ENCODE measurements around the gene ZNF682. TPM values are rescaled to one million over a fixed set of nuclear protein-coding genes. Genes with fewer than 3 reads are reported as not detected.
"Not testable (repeated sequence)": the region's sequence is repeated elsewhere in the genome, so short reads cannot be mapped to it uniquely, and the experiment has no call there.

ZNF682 gene
- total RNA-seq: 2.9 TPM
- long read RNA-seq, partial matches to known transcripts: 2 of 6 reads
- long read RNA-seq, other reads (novel, unspliced or antisense): 1 of 6 reads

DNA sequence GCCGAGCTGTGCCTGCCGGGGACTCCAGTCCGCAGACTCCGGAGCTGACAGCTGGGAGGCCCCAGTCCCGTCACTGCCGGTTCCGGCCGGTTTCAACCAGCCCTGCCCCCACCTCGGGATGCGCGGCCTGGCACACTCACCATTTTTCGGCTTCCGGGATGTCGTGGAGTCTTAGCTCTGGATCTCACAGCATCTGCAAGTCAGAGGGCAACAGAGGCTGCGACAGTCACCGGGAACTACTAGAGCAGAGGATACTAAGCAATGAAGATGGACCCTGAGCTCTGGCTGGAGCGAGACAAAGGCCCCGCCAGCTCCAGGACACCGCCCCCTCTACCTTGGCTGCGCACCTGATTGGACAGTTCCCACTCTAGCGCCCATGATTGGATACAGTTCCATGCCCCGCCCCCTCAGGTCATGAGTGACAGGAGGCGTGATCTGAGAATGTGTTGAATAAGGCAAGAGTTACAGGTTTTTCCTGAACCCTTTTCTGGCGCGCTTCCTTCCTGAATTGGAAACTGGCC lies at the start of gene ZNF682:
TSS of gene ZNF682 (minus strand) at position 303 of the 521 bp plus-strand sequence. CDS start at position 143, 160 bp downstream.
- intact Hi-C loops (cut with DNase I): loop anchor here (1.0 kb wide), 1 partner anchor 13 kb away; no protein-coding TSS in a partner anchor

DNA sequence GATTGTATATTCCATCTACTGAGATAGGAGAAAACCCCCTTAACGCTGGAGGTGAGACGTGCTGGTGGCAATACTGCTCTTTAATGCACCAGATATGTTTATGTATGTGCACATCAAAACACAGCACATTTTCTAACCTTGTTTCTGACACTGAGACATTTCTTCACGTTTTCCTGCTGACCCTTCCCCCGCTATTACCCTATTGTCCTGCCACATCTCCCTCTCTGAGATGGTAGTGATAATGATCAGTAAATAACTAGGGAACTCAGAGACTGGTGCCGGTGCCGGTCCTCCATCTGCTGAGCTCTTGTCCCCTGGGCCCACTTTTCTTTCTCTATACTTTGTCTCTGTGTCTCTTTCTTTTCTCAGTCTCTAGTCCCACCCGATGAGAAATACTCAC lies 43.6 kb upstream of the ZNF682 start:
- intact Hi-C loops (cut with DNase I): not testable (repeated sequence)

More for the DNA sequence above, at the start of gene ZNF682:
- DNase-seq (ENCODE audit: low spot score): peak; percentile 93

DNA sequence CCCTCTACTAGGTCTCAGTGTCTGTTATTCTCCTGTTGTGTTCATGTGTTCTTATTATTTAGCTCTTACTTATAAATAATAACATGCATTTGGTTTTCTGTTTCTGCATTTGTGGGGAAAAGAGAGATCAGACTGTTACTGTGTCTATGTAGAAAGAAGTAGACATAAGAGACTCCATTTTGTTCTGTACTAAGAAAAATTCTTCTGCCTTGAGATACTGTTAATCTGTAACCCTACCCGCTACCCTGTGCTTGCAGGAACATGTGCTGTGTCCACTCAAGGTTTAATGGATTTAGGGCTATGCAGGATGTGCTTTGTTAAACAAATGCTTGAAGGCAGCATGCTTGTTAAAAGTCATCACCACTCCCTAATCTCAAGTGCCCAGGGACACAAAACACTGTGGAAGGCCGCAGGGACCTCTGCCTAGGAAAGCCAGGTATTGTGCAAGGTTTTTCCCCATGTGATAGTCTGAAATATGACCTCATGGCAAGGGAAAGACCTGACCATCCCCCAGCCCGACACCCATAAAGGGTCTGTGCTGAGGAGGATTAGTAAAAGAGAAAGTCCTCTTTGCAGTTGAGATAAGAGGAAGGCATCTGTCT lies 43.0 kb upstream of the ZNF682 start:
- DNase-seq (ENCODE audit: low spot score); intact Hi-C loops (cut with DNase I): not testable (repeated sequence)

More for the DNA sequence above, 43.6 kb upstream of the ZNF682 start:
- not testable (repeated sequence) for DNase-seq (ENCODE audit: low spot score)

DNA sequence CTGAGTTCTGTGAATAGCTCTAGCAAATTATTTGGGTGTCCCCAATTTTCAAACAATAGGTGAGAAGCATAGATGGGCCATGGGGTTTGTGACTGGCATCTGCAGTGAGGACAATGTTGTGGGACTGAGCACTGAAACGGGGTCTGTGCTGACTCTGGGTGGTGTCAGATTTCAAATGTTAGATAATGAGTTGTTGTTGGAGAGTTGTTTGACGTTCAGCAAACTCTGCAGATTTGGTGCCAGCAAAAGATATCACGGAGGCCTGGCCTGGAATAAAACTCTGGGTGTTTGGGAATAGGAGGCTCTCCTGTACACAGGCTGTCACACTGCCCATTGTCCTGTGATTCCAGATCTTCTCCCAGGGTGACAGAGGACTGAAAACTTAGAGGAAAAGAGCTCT lies 41.4 kb upstream of the ZNF682 start:
- intact Hi-C loops (cut with DNase I): no loop called here
- no peak for DNase-seq (ENCODE audit: low spot score)

DNA sequence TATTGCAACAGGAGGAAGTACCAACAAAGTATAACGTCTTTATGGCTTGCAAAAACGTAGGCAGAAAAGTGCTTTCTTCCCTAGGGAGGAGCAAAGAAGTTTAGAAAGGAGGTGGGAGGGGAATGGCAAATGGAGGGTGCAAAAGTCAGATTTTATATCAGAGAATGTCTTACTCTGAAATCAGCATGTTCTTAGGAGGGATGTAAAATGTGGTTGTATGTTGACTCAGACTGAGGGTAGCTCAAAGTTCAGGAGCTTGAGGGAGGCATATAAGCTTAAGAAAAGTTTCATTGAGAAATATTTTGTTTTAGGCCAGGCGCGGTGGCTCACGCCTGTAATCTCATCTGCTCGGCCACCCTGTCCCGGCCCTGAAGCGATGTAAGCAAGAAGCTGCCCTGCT lies 40.2 kb upstream of the ZNF682 start:
- no peak for DNase-seq (ENCODE audit: low spot score)

DNA sequence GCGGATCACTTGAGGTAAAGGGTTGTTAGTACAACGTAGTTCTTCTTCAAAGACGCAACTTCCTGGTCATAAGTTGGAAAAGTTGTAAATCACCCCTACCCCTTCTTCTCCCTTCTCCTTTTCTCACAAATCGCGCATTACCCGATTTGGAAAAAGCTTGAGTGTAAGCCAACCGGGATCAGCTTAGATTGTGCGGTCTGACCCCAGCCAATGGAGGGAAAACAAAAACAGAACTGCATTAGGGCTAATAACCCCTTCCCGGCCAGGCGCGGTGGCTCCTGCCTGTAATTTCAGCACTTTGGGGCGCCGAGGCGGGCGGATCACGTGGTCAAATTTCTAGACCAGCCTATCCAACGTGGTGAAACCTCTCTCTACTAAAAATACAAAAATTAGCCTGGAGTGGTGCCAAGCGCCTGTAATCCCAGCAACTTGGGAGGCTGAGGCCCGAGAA lies 39.3 kb upstream of the ZNF682 start:
- no peak for DNase-seq (ENCODE audit: low spot score)
- intact Hi-C loops (cut with DNase I): no loop called here

More for the DNA sequence above, 40.2 kb upstream of the ZNF682 start:
- intact Hi-C loops (cut with DNase I): no loop called here

DNA sequence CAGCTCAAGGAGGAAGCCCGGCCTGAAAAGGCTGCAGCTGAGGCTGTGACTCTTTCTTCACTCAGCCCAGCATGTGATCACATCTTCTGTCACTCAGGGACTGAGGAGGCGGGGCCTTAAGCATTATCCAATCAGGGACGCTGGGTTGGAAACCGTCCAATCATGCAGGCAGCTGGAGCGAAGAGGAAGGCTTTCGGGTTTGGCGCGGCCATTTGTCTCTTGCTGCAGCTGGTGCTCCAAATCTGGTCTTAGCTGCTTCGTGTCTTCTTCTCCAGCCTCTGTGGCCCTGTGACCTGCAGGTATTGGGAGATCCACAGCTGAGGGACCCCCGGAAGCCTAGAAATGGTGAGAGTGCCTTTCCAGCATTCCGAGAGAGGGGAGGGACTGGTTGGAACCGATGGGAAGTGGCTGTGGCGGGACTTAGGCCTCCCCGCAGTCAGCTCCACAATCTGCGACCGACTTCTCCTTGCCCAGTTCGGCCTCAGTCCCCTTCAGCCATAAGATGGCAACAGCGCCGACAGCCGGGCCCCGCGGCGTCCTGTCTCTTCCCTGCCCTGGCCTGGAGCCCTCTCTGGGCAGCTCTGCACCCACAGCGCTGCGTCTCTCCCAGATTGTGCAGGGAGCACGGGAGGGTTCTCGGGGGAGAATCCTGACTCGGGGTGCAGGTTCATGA lies 38.6 kb upstream of the ZNF682 start, which contains the start of gene ZNF90:
TSS of gene ZNF90 (plus strand) at position 210 of the 673 bp plus-strand sequence. CDS start at position 343, 133 bp downstream.
- intact Hi-C loops (cut with DNase I): no loop called here
- peak; percentile 95 for DNase-seq (ENCODE audit: low spot score)

DNA sequence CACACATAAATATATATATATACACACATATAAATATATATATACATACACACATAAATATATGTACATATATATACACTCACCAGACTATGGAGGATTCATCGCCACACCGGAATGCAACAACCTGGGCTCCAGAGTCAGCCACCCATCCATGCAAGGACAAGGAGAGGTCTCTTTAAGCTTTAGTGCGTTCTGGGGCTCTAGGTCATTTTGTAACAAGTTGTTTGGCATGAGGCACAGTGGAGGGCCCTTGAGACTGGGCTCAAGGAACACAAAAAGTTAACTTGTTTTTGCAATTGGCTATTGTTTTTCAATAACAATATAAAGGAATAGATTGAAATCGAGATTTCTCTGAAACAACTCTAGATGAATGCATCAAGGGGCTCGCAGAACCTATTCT lies 33.6 kb upstream of the ZNF682 start:
- intact Hi-C loops (cut with DNase I): no loop called here
- no peak for DNase-seq (ENCODE audit: low spot score)

DNA sequence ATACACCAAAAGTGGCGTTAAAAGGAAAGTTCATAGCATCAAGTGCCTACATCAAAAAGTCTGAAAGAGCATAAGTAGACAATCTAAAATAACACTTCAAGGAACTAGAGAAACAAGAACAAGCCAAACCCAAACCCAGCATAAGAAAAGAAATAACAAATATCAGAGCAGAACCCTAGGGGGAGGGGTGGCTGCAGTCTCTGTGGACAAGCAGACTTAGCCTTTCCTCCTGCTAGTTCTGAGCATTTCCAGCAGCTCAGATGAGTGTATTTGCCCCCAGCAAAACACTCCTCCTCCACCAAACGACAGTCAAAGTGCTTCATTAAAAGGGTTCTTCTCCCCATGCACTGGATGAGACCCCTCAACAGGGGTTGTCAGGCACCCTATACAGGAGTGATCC lies 31.4 kb upstream of the ZNF682 start:
- intact Hi-C loops (cut with DNase I): no loop called here
- DNase-seq (ENCODE audit: low spot score): no peak

DNA sequence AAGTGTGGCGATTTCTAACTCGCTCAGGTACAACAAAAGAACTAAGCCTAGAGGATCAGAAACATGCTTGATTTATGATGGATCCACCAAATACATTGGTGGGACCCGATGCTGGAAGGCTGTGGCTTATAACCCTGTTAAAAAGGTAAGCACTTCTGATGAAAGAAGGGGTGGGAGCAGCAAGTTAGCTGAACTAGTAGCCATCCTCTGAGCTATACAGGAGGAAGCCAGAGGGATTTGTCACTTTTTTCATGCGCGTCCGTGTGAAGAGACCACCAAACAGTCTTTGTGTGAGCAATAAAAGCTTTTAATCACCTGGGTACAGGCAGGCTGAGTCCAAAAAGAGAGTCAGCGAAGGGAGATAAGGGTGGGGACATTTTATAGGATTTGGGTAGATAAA lies 29.3 kb upstream of the ZNF682 start:
- DNase-seq (ENCODE audit: low spot score); intact Hi-C loops (cut with DNase I): not testable (repeated sequence)

DNA sequence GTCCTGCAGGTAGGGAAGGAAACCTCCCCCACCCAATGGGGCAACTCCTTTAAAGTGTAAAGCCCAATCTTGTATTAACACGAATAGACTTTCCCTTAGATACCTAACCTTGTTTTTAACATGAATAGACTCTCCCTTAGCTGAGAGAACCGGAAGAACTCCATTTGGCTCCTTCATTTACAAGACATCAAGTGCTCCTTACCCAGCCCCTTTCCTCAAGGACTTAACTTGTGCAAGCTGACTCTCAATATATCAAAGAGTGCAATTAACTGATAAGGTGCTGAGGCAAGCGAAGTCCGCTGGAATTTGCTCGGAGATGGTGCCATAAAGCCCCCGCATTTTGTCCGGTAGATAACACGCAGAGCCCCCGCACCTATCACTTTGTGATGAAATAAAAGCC lies 28.6 kb upstream of the ZNF682 start:
- no peak for DNase-seq (ENCODE audit: low spot score)
- intact Hi-C loops (cut with DNase I): no loop called here

DNA sequence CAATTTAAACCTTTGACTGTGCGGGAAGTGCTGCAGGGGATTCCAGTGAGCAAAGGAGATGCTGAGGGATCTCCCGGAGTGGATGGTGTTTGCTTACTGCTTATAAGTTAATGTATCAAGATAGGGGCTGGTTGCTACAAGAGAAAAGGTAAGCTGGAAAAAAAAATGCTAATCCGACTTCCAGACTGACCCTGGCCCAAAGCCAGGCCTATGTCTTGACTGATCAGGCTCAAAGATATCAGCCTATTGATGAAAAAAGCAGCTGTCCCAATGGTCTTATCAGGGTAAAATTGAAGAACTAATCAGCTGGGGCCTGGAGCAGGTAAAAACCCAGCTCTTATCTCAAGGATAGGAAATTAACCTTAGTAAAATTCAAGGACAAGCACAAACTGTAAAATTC lies 27.6 kb upstream of the ZNF682 start:
- no peak for DNase-seq (ENCODE audit: low spot score)
- intact Hi-C loops (cut with DNase I): no loop called here

DNA sequence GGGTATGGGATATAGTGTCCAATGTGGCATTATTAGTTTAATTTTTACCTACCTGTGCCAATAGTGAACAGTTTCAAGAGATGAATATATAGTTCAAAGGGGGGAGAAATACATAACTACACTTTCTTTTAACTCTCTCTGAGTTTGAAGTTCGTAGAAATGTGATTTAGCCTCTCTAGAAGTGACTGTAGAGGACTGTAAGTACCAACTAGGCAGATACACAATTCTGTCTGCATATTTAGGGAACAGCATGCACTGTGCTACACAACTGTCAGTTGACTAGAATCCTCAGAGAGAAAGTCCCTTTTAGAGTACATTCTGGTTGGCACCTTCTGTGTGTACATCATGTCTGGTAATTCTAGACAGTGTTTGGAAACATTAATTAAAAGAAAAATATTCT lies 21.0 kb upstream of the ZNF682 start:
- intact Hi-C loops (cut with DNase I): no loop called here
- no peak for DNase-seq (ENCODE audit: low spot score)

DNA sequence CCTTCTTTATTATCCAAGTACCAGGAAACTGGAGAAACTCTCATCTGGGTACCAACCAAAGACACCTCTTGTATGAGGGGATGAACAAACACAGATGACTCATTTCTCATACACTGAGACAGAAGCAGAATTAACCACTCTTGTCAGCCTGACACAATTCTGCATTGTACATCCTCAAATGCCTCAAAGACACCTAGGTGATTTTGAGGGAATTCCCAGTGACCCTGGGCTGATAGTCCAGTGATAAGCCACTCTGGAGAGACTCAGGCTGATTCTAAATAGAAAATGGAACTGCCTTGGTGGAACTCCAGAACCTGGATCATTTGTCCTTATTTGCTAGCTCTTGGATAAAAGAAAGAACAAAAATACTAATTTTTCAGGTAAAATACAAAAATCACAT lies 19.4 kb upstream of the ZNF682 start:
- intact Hi-C loops (cut with DNase I); DNase-seq (ENCODE audit: low spot score): not testable (repeated sequence)

DNA sequence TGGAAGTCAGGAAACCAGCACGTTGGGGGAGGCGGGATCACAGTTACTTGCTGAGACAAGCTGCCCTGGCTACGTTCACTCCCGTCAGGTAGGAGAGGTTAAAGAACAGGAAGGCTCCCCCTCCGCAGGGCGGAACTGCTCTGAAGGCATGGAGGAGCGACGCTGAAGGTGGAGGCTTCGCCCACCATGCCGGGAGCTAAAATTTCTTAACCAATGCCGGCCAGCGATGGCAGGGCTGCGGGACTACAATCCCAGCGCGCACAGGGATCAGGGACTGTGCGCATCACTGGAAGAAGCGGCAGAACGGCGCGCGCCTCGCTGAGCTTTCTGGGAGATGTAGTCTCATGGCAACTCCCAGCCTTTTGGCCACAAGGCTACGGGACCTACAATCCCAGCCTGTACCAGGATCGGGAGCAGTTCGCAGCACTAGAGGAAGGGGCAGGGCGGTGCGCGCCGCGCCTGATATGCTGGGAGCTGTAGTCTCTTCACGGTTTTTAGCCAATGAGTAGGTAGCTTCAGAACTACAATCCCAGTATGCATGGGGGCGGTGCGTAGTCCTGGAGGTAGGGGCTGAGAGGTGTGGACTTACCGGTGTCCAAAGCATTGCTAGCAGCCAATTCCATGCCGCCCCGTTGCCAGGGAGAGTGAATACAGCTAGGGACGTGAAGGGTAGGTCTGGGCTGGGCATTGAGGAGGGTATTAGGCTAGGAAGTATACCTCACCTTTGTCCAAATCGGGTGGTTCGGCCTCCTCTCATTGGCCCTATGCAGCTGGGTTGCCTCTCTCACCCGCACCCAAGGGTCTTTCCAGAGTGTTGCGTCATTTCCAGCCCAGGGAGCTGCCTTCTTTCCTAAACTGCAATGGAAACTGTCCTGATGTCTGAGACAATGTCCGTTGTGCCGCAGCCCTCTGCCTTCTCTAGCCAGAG lies 12.8 kb upstream of the ZNF682 start:
- peak; percentile 96 for DNase-seq (ENCODE audit: low spot score)
- intact Hi-C loops (cut with DNase I): loop anchor here (1.0 kb wide), 1 partner anchor 13 kb away; the partner anchor contains the start of gene ZNF682

DNA sequence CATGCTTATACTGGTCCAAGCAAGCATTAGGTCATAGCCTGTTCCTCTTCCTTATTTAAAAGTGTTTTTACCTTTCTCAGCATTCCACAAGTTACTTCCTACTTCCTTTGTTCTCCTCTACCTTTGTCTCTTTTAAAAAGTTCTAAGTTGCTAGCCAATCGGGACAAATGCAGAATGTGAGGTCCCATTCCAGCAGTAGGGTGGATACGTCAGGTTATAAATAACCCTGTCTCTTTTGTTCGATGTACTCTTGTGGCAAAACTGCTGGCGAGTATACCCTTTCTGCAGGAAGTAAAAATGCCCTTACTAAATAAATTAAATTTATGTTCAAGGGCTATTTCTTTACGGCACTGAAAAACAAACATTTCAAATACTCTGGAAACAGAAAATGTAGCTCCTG lies 6.4 kb upstream of the ZNF682 start:
- DNase-seq (ENCODE audit: low spot score); intact Hi-C loops (cut with DNase I): not testable (repeated sequence)

DNA sequence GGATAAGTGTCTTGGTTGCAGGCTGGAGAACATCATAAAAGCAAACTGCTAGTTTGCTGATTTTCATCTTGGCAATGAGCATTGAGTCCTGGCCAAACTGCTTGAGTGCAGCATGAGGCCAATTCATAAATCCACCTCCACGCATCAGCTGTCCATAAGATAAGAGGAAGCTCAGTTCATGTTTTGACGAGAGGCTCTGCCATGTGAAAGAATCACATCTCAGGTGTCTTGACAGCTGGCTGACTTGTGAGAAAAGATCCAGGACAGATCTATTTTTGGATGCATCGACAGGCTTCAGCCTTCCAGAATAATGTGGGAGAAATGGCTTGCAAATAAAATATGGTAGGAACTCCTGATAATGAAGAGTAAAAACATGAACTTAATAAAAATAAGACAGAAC lies 5.4 kb upstream of the ZNF682 start:
- DNase-seq (ENCODE audit: low spot score): no peak
- intact Hi-C loops (cut with DNase I): no loop called here

DNA sequence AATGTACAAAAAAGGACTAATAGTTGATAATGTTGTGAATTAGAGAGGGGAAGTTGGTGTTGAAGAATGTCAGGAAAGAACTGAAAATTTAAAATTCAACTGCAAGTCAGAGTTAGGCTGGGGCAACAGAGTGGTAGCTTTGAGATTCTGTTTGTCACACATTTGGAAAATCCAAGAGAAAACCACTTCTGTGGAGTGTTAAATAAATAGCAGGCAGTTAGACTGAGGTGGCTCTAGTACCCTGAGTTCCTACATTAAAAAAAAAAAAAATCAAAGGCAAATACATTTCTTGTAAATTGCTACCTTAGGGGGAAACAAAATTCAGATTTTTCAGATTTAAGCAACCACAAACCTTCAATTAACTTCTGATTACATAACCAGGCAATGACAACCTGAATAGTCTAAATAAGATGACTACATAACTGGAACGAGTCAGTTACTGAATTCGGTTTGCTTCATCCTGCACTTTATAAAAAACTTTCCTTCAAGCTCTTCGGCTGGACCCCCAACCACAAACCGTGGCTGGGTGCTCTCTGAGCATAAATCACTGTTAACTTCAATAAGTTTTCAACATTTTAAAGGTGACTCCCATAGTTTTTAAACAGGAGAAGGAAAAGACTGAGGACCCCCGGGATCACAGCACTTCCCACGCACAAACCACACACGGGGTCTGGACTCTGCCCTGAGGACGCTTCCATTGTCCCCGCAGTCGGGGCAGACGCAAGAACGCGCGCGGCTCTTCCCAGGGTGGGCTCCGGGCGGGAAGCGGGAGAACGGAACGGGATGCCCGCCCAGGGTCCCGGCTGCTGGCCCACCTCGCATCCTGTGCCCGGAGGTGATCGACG lies 725 bp downstream of the ZNF682 start:
- no peak for DNase-seq (ENCODE audit: low spot score)
- intact Hi-C loops (cut with DNase I): loop anchor here (1.0 kb wide), 1 partner anchor 14 kb away; no protein-coding TSS in a partner anchor

DNA sequence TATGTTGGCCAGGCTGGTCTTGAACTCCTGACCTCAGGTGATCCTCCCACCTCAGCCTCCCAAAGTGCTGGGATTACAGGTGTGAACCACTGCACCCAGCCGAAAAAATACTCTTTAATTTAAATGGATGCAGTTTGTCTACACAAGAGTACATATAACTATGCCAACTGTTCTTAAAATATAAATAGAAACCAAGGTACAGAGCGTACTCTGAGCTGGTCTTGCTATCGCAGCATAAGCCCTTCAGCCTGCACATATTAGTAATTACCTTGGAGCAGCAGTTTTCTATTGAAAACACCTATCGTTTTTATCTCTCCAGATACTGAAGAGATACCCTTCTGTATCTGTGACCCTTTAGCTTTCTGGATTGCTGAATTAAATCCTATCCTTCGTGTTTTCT lies 3.4 kb downstream of the ZNF682 start:
- no peak for DNase-seq (ENCODE audit: low spot score)
- intact Hi-C loops (cut with DNase I): no loop called here
